DMS79 (cell line): ENCODE data around the gene RASD2.

Experiments
- DNase-seq: peaks from one replicate; lab custom pipeline; 2025; lab: John Stamatoyannopoulos, UW

The RASD2 gene

DNA sequence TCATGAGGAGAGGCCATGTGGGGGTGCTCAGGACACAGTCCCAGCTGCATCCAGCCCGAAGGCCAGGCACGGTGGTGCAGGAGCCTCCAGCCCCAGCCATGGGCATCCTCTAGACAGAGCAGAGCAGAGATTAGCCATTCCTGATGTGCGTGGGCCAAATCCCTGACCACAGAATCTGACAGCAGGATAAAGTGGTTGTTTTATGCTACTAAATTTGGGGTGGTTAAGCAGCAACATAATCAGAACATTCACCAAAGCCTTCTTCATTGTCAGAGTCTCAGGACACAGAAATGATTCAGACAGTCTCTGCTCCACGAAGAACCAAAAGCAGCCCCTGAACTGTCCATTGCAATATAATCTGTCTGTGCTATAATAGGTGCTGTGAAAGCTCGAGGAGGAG, 19.7 kb downstream of the RASD2 start:
- no peak for DNase-seq

DNA sequence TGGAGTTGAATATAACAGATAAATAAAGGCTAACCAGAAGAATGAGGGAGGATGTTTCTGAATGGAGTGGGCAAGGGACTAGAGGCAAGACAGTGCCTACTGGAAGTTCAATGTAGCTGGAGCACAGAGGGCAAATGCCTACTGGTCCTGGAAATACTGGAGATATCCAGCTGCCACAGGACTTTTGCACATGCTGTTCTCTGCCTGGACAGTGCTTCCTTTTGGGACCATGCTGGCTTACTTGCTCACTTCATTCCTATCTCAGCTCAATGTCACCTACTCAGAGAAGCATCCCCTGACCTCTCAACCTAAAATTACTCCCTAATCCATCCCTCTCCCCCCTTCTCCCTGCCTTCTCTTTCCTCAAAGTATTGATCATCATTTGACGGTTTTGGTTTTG, 20.2 kb downstream of the RASD2 start:
- DNase-seq, result no peak

GRCh38 chr22:35561796-35562526, 21.3 kb downstream of the RASD2 start:
- DNase-seq, result no peak

DNA sequence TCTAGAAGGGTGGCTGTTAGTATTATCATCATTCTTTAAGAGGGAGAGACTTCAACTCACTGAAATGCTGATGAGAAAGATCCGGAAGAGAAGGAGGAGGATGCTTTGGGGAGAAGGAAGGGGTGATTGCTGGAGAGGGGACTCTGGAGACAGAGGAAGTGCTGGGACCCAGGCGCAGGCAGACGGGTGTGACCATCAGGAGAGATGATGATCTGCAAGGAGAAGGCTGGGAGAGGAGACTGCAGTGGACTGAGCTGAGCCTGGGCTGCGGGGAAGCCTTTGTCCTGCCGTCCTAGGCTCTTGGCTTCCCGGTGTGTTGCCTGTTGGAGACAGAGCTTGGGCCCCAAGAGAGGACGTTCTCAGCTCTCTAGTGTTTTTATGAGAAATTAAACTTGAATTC, 22.6 kb downstream of the RASD2 start:
- DNase-seq, result no peak

- DNase-seq, result no peak
These were observed 24.6 kb downstream of the RASD2 start for GRCh38 chr22:35564975-35565867.

GRCh38 chr22:35567351-35568141, 26.9 kb downstream of the RASD2 start:
- DNase-seq, result no peak

DNA sequence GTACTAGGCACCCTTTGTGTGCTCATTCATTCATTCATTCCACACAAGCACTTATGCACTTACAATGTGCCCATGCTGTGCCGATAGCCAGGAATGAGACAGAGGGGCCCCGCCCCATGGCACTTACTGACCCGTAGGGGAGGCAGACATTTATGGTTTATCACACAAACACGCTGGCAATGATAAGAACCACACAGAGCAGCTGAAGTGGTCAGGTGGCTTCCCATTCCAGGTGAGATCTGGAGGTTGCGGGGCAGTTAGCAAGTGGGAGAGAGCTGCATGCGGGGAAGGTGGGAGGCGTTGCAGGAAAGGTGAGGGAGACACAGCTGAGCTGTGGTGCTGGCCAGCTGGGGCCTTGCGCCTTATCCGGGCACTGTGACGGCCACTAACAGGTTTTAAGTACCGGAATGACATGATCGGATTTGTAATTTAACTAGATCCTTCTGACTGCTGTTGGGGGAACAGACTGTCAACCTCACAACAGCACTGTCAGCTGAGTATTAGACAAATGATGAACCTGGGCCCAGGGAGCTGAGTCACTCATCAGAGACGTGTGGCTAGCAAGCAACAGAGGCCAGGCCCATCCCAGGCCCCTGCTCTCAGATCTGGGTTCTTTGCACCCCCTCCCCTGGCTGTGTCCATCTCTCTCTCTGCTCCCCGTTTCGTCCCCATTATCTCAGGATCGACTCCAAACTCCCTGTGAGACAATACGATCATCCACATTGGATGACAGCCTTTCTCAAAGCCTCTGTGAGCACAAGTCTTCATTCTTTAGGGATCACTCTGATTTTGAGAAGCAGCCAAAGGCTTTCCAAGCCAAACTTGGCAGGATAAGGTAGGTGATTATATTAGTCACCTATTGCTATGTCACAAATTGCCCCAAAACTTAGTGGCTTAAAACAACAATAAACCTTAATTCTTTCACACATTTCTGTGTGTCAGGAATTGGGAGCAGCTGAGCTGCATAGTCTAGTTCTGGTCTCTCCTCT, 28.4 kb downstream of the RASD2 start:
- DNase-seq, result no peak

DNA sequence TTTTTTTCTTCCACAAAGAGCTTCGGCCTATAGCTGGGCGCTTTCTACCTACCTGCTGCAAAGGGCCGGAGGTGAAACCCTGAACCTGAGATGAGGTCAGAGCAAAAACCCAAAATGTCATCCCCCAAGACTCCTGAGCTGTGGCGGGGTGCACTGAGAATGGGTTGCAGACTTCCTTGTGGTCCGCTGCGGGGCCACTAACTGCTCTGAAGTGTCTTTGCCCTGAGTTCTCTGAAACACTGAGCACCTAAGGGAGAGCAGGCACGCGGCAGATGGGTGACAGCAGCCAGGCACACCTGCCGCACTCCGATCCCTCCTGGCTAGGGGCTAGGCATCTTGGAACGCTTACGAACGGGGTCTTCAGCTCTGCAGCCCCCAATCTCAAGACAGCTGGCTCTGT, 29.3 kb downstream of the RASD2 start:
- DNase-seq, result no peak

- DNase-seq, result no peak
These were observed 30.1 kb downstream of the RASD2 start for GRCh38 chr22:35570686-35571194.

DNA sequence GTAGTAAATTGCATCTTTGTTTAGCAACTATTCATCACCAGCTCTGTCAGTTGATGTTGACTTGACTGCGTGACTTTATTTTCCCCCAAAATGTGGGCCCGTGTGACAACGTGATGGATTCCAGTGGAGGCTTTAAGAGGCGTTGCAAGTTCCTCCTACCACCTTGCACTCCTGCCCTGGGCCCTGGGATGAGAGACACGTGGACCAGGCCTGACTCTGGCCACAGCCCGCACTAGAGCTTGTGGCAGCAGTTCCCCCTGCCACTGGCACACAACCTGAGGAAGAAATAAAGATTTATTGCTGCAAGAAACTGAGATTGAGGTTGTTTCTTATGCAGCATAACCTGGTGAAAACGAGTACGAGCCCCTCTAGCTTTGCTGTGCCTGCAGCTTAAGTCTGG, 31.9 kb downstream of the RASD2 start:
- no peak for DNase-seq

DNA sequence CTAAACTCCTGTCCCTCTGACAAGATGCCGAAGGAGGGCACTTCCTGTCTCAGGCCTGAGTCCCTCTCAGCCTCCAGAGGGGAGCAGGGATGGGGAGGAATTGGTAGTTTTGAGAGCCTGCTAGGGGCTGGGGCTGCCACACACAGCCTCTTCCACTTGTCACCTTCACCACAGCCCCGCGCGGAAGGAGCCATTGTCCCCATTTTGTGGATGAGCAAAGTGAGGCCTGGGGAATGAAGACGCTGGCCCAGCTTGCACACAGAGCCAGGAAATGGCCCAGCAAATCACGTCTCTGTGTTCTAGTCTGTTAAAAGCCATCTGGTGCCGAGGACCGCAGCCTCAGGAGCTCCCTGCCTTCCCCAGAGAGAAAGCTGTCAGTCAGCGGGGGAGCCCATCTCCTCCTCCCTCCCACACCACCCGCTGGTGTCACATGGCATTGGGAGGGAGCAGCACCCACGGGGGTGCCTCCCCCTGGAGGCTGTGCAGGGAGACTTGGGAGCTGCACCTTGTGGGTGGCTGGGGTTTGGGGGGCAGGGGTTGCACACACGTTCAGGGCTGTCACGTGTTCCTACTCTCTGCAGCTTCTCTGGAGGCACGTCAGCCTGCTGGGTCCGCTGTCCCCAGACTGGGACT, 34.6 kb downstream of the RASD2 start:
- DNase-seq, result no peak

DNA sequence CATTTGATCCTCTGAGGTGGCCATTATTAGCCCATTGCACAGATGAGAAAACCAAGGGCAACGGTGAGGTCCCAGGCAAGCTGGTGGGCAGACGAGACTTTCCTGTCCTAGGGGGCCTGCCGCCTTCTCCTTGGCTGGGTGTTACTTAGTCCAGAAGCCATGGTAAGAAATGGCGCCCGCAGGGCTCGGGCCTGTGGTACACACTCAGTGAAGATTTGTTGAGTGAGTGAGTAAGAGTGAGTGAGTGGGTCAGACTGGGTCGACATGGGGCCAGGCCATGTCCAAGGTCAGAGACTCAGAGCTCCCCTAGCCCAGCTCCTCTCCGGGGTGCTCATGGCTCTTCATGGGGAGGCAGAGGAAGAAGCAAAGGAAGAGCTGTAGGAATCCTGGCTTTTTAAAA, 36.0 kb downstream of the RASD2 start:
- DNase-seq, result no peak

DNA sequence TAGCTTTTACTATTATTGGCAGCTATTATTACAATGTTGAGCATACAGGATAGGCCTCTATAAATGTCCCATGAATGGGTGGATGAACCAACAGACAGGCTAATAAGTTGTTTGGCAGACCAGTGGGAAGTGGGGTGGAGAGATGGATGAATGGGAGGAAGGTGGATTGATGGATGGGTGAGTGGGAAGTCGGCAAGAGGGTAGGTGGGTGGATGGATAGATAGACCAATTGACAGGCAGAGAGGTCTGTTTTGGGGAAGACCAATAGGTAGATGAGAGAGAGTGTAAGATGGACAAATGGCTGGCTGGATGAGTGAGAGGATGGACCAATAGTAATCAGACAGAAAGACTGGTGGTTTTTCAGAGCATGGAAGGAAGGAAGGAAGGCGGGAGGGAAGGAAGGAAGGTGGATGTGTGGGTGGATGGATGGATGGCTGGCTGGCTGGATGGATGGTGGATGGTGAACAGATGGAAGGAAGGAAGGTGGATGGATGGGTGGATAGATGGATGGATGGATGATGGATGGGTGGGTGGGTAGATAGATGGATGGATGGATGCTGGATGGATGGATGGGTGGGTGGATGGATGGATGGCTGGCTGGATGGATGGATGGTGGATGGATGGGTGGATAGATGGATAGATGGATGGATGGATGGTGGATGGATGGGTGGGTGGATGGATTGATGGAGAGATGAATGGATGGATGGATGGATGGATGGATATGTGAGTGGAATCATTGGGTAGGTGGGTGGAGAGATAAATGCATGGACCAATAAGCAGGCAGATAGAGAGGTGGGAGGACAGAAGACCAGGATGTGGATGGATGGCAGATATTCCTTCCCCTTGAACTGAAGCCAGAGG, 37.4 kb downstream of the RASD2 start:
- DNase-seq, result no peak

GRCh38 chr22:35578836-35579575, 38.4 kb downstream of the RASD2 start:
- no peak for DNase-seq

DNA sequence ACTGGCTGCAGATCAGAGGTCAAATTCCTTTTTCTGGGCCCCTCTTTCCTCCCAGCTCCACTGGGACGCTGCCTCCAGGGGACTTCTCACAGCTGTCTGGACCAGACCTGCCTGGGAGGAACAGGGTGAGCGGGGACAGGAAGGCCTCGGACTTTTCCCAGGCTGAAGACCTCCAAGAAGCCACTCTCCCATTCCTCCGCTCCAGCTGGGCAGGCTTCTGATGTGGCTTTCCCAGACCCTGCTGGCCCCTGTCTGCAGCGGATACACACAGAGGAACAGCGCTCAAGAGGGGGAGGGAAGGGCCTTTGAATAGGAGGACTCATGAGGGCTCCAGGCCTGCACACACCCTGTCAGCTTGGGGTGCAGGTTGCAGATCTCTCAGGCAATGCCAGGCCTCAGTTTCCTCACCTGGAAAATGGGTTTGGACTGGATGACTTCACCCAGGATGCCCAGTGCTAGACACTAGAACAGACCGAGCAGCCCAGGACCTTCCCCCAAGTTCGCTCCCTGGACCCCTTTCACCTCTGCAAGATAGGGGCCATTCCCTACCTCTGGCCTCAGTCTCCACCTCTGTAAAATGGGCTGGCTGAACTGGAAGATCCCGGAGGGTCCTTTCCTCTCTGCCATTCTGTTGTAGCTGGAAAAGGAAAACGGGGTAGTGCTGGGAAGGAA, 39.9 kb downstream of the RASD2 start:
- DNase-seq, result no peak

GRCh38 chr22:35581023-35581413, 40.4 kb downstream of the RASD2 start:
- DNase-seq, result no peak

DNA sequence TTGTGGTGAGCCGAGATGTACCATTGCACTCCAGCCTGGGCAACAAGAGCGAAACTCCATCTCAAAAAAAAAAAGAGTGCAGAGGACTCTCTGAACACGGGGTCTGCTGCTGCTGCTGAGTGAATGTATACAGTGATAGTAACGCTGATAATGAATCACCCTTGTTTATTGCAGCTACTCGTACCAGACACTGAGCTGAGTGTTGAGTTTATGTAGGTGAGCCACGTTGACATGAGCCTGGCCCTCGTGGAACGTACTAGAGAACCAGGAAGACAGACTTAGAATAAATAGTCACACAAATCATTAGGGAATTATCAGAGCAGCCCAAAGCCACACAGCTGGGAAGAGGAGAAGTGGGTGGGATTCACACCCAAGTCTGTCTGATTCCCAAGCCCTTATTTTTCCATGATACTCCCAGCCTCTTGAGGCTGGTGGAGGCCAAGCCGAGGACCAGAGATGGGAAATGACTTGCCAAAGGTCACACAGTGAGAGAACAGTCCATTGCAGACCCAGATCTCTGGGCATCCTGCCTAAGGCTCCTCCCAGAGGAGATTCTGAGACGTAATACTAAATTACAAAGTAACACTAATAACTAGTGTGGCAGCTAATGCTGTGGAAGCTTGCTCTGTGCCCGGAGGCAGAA, 41.7 kb downstream of the RASD2 start:
- no peak for DNase-seq
